GM21528 (cell line): ENCODE results near the gene MAST4.
"Not testable (repeated sequence)": the region's sequence is repeated elsewhere in the genome, so short reads cannot be mapped to it uniquely, and the experiment has no call there.

Source experiments
- ATAC-seq: cut with Tn5 transposase; IDR thresholded peaks from one replicate; pipeline ENCODE4 v1.9.1; 2021; ENCODE audit warnings: mild to moderate bottlenecking, moderate library complexity; ENCODE audit not compliant: unreplicated experiment, low FRiP score

The MAST4 gene

GRCh38 chr5:67164856-67165525 is 568.8 kb downstream of the MAST4 start:
- no peak for ATAC-seq

- peak; percentile 89 for ATAC-seq
These were observed 569.6 kb downstream of the MAST4 start for GRCh38 chr5:67165526-67166459.

DNA sequence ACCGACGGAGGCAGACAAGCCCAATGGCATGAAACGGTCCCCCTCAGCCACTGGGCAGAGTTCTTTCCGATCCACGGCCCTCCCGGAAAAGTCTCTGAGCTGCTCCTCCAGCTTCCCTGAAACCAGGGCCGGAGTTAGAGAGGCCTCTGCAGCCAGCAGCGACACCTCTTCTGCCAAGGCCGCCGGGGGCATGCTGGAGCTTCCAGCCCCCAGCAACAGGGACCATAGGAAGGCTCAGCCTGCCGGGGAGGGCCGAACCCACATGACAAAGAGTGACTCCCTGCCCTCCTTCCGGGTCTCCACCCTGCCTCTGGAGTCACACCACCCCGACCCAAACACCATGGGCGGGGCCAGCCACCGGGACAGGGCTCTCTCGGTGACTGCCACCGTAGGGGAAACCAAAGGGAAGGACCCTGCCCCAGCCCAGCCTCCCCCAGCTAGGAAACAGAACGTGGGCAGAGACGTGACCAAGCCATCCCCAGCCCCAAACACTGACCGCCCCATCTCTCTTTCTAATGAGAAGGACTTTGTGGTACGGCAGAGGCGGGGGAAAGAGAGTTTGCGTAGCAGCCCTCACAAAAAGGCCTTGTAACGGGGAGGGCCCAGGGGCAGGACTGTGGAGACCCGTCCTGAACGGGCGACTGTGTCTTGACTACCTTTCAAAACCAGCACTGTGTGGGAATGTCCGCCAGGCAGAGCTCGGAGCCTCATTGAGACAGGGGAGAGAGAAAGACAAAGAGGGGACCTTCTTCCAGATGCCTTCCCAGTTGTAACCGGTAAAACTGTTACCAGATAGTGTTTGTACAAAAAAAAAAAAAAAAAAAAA is 570.5 kb downstream of the MAST4 start:
- ATAC-seq: peak; percentile 36

- no peak for ATAC-seq
These were observed 571.9 kb downstream of the MAST4 start for GRCh38 chr5:67168069-67168468.

- no peak for ATAC-seq
These were observed 574.6 kb downstream of the MAST4 start for GRCh38 chr5:67170767-67171166.

- not testable (repeated sequence) for ATAC-seq
These were observed 577.2 kb downstream of the MAST4 start for GRCh38 chr5:67173351-67173750.

- no peak for ATAC-seq
These were observed 577.8 kb downstream of the MAST4 start for GRCh38 chr5:67173959-67174358.

DNA sequence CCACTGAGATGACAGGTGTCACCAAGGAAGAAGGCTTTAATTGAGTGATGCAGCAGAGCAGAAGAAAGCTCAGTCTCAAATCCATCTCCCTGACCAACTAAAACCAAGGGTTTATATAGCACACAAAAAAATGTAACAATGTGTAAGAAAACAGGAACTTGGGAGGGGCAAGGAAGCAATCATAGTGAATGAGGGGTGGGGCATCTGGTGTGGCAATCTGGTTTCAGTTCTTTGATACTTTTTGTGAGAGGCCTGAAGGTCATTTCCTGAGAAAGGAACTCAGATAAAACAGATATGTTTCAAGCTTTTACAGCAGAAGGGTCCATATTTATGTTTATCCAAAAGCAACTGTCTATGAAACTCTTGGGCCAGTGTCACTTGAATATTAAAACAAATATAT is 580.7 kb downstream of the MAST4 start:
- no peak for ATAC-seq

DNA sequence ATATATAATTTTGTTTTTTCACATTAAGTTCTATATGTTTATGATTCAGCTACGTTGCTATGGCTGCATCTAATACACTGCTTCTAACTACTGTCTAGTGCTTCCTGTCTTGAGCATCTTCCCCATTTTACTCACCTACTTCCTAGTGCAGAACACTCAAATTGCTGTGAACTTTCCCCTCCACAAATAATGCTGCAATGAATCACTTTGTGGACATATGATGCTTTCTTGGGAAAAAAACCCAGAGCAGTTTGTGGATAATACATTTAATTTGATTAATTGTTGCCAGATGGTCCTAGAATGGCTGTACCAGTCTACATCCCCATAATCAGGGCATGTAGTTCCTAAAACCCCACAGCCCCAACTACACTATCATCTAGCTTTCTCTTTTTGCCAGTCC is 581.9 kb downstream of the MAST4 start:
- ATAC-seq: no peak

DNA sequence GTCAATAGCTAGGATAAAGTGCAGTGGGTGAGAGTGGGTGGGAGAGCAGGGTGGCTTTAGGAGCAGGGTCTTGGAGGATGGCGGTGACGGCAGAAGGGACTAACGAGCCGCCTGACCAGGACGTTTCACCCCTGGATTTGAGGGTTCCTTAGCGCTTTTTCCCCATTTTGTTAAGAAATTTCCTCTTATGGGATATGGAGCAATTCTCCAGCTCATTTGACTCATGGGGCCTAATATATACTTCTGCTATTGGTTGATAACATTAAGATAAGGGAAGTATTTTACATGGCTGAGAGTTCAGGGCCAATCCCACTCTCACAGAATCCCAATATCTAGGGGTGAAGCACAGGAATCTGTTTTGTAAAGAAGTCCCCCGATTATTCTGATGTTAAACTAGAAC is 582.8 kb downstream of the MAST4 start:
- no peak for ATAC-seq

DNA sequence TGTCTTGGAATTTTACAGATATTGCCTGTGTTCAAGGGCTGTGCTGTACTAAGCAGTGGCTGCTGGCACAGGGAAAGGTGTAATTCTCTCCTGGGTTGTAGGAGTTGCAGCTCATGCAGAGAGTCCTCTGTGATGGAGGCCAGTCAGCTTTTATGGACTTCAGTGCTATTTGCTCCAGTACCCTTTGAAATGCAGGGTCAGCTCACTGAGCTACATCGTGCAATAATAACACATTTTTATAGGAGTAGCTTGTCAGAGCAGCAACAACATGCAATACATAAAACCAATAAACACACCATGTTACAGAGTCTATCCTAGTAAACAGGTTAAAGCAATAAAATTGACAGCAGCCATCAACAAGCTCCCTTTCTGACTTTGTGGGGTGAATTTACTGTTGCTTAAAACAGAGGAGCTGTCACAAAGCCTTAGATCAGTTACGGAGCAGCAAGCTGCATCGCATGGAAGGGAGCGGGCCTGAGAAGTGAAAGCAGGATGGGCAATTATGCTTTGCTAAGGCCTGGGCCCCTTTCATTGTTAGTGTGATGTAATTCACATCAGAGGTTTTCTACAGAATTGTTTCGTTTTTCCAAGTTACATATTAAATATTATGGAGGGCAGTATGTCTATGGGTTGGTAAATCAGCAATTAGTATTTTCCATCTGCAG is 583.6 kb downstream of the MAST4 start:
- ATAC-seq: no peak

DNA sequence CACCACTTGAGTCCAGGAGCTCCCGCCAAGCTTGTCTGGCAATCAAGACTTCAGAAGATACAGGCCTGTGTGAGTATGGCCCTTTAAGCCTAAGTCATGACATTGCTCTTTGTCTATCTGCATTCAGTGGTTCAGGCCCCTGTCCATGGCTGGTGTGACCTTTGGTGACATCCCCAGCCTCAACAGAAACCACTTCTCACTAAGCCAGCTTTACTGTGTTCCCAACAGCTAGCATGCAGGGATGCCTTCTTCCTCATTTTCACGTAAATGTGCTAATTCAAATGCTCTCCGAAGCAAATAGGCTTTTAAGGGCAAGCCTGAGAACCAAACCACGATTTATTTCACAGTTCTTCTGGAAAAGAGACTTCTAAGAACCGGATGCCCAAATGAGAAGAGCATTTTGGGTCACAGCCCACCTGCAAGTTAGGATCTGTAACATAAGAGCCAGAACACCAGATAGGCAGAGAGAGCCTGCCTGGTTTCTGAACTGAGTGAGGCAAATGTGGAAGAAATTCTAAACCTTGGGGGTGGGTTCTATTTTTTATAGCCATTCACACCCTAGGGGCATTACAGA is 585.5 kb downstream of the MAST4 start:
- ATAC-seq: no peak

- ATAC-seq: no peak
These were observed 586.2 kb downstream of the MAST4 start for GRCh38 chr5:67182301-67182790.

DNA sequence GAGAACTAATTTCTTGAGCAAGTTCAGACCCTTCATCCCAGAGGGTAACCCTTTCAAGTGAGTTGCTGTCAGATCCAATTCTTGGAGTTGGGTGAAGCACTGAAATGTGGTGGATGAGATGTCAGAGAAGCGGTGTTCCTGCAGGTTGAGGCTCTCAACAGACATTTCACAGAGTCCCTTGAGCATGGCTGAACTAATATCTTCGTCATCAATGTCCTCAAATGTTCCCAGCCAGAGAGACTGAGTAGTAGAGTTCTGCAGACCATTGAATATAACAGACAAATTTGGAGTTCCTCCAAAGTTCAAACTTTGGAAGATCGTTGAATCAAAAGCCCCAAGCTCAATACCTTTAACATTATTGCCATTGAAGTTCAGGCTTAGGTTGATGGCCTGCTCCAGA is 587.7 kb downstream of the MAST4 start:
- no peak for ATAC-seq

- no peak for ATAC-seq
These were observed 591.0 kb downstream of the MAST4 start for GRCh38 chr5:67187006-67187715.

GRCh38 chr5:67188274-67189078 is 592.3 kb downstream of the MAST4 start:
- ATAC-seq: no peak

DNA sequence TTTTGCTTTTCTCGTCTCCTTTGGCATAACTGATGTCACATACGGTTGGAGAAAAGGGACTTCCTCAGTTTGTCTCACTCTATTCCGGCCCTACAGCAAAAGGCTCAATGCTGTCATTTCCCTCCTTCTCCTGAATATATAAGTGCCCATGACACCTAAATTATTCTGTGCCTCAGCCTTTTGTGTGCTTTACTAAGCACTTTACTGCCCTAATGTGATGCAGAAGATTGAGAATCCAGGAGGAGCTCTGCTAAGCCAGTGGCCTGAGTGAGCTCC is 592.8 kb downstream of the MAST4 start:
- ATAC-seq: no peak

GRCh38 chr5:67189931-67190330 is 593.7 kb downstream of the MAST4 start:
- no peak for ATAC-seq

DNA sequence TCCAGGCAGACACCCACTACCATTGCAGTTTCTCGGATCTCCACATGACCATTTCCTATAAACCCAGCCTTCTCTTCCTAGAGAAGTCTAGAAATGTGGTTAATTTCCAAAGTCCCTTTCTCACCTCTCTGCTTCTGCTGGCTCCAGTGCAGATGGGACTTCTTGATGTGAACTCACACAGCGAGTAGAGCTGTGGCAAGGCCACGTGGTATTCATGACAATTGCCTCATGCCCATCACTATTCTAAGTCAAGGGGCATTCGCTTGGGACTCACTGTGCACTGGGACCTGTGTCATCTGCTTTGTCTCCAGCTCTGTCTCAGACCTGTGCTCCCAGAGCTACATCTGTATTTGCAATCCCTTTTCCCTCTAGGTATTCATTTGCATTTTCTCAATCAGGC is 594.2 kb downstream of the MAST4 start:
- no peak for ATAC-seq
